ENCODE results near the gene ZNF441. TPM values are rescaled to one million over a fixed set of nuclear protein-coding genes. Genes with fewer than 3 reads are reported as not detected.

ZNF441 gene
- total RNA-seq, 1 donor from 2014 or later: not detected

GRCh38 chr19:11745869-11746268 is 20.9 kb upstream of the ZNF441 start:
- Mint-ChIP-seq H3K4me3 (ENCODE audit: unreplicated experiment) (no peak overlapping the region), H3K36me3 (ENCODE audit: low read depth, unreplicated experiment) (no peaks in the 10 kb centered on the region), H3K9me3 (ENCODE audit: unreplicated experiment) (peaks cover 14% of the 10 kb centered on the region), H3K4me1 (ENCODE audit: low read depth, unreplicated experiment) (no peaks in the 10 kb centered on the region), H3K27me3 (ENCODE audit: low read depth, unreplicated experiment) (no peaks in the 10 kb centered on the region), H3K27ac (ENCODE audit: unreplicated experiment) (no peak overlapping the region)
- Histone ChIP-seq H3K4me2 (ENCODE audit: low read length) (no peak overlapping the region), H3K4me3 (ENCODE audit: insufficient read depth, low read depth, low read length) (no peak overlapping the region), H3K9me3 (ENCODE audit: insufficient read depth, low read depth, low read length) (no peaks in the 10 kb centered on the region), H2AFZ (ENCODE audit: low read depth, low read length) (no peak overlapping the region), H3K27me3 (ENCODE audit: insufficient read depth, low read length) (no peaks in the 10 kb centered on the region), H3K9ac (ENCODE audit: low read length) (no peak overlapping the region), H3K4me1 (ENCODE audit: insufficient read depth, low read length) (no peaks in the 10 kb centered on the region), H3K27ac (ENCODE audit: low read depth, low read length) (no peak overlapping the region), H3K79me2 (ENCODE audit: insufficient read depth, low read length) (no peaks in the 10 kb centered on the region), H4K20me1 (ENCODE audit: insufficient read depth, low read length) (no peaks in the 10 kb centered on the region), H3K36me3 (ENCODE audit: insufficient read depth, low read length) (no peaks in the 10 kb centered on the region)
- no peak for DNase-seq (ENCODE audit: low read depth)
- no peak for FAIRE-seq
- TF ChIP-seq EZH2 (IDR thresholded peaks at IDR 0.05; ENCODE audit: insufficient read depth, low read length) (no peak), CTCF (IDR thresholded peaks at IDR 0.05; ENCODE audit: insufficient read depth, low read depth, low read length) (no peak)

GRCh38 chr19:11747277-11747676 is 19.5 kb upstream of the ZNF441 start:
- H3K27ac ChIP-seq (ENCODE audit: low read depth, low read length): no peak overlapping the region
- H3K4me2 ChIP-seq (ENCODE audit: low read length): no peak overlapping the region
- no peak for DNase-seq (ENCODE audit: low read depth)
- H3K4me3 Mint-ChIP-seq (ENCODE audit: unreplicated experiment): no peak overlapping the region
- H2AFZ ChIP-seq (ENCODE audit: low read depth, low read length): no peak overlapping the region
- no peaks in the 10 kb centered on the region for H4K20me1 ChIP-seq (ENCODE audit: insufficient read depth, low read length)
- no peak for FAIRE-seq
- no peaks in the 10 kb centered on the region for H3K27me3 ChIP-seq (ENCODE audit: insufficient read depth, low read length)
- H3K36me3 Mint-ChIP-seq (ENCODE audit: low read depth, unreplicated experiment): no peaks in the 10 kb centered on the region
- H3K36me3 ChIP-seq (ENCODE audit: insufficient read depth, low read length): no peaks in the 10 kb centered on the region
- H3K9me3 ChIP-seq (ENCODE audit: insufficient read depth, low read depth, low read length): no peaks in the 10 kb centered on the region
- no peak overlapping the region for H3K27ac Mint-ChIP-seq (ENCODE audit: unreplicated experiment)
- no peaks in the 10 kb centered on the region for H3K79me2 ChIP-seq (ENCODE audit: insufficient read depth, low read length)
- no peak overlapping the region for H3K9ac ChIP-seq (ENCODE audit: low read length)
- no peaks in the 10 kb centered on the region for H3K4me1 ChIP-seq (ENCODE audit: insufficient read depth, low read length)
- H3K4me1 Mint-ChIP-seq (ENCODE audit: low read depth, unreplicated experiment): no peaks in the 10 kb centered on the region
- H3K4me3 ChIP-seq (ENCODE audit: insufficient read depth, low read depth, low read length): no peak overlapping the region
- no peaks in the 10 kb centered on the region for H3K27me3 Mint-ChIP-seq (ENCODE audit: low read depth, unreplicated experiment)
- TF ChIP-seq CTCF (IDR thresholded peaks at IDR 0.05; ENCODE audit: insufficient read depth, low read depth, low read length): no peak
- no peak for TF ChIP-seq EZH2 (IDR thresholded peaks at IDR 0.05; ENCODE audit: insufficient read depth, low read length)
- peaks cover 10% of the 10 kb centered on the region for H3K9me3 Mint-ChIP-seq (ENCODE audit: unreplicated experiment)

GRCh38 chr19:11749751-11750150 is 17.0 kb upstream of the ZNF441 start:
- TF ChIP-seq CTCF (IDR thresholded peaks at IDR 0.05; ENCODE audit: insufficient read depth, low read depth, low read length): no peak
- no peak for TF ChIP-seq EZH2 (IDR thresholded peaks at IDR 0.05; ENCODE audit: insufficient read depth, low read length)
- Mint-ChIP-seq H3K4me3 (ENCODE audit: unreplicated experiment) (no peak overlapping the region), H3K4me1 (ENCODE audit: low read depth, unreplicated experiment) (no peaks in the 10 kb centered on the region), H3K27me3 (ENCODE audit: low read depth, unreplicated experiment) (no peaks in the 10 kb centered on the region), H3K36me3 (ENCODE audit: low read depth, unreplicated experiment) (no peaks in the 10 kb centered on the region), H3K9me3 (ENCODE audit: unreplicated experiment) (peaks cover 13% of the 10 kb centered on the region), H3K27ac (ENCODE audit: unreplicated experiment) (no peak overlapping the region)
- no peak overlapping the region for H3K4me2 ChIP-seq (ENCODE audit: low read length)
- H3K9me3 ChIP-seq (ENCODE audit: insufficient read depth, low read depth, low read length): peaks cover 3% of the 10 kb centered on the region
- H3K4me1 ChIP-seq (ENCODE audit: insufficient read depth, low read length): no peaks in the 10 kb centered on the region
- DNase-seq (ENCODE audit: low read depth) (no peak), FAIRE-seq (no peak)
- no peak overlapping the region for H2AFZ ChIP-seq (ENCODE audit: low read depth, low read length)
- no peaks in the 10 kb centered on the region for H3K27me3 ChIP-seq (ENCODE audit: insufficient read depth, low read length)
- H3K36me3 ChIP-seq (ENCODE audit: insufficient read depth, low read length): no peaks in the 10 kb centered on the region
- H3K9ac ChIP-seq (ENCODE audit: low read length): no peak overlapping the region
- H3K4me3 ChIP-seq (ENCODE audit: insufficient read depth, low read depth, low read length): no peak overlapping the region
- no peaks in the 10 kb centered on the region for H4K20me1 ChIP-seq (ENCODE audit: insufficient read depth, low read length)
- no peak overlapping the region for H3K27ac ChIP-seq (ENCODE audit: low read depth, low read length)
- H3K79me2 ChIP-seq (ENCODE audit: insufficient read depth, low read length): no peaks in the 10 kb centered on the region

Measured in astrocyte (in vitro differentiated cells and primary cell).